IPS-18c (cell line): ENCODE results near the gene IL17A.

Experiments
- H3K4me3 ChIP-seq: 2 replicates; pipeline ENCODE4 v1.7.0; 2013; ENCODE audit warnings: low read depth, mild to moderate bottlenecking, low read length, moderate library complexity; ENCODE audit not compliant: insufficient read depth
- H3K9me3 ChIP-seq: one replicate; pipeline ENCODE4 v1.6.1; 2013; ENCODE audit warnings: mild to moderate bottlenecking, low read length, moderate library complexity; ENCODE audit not compliant: control insufficient read depth, insufficient read depth

The IL17A gene

DNA sequence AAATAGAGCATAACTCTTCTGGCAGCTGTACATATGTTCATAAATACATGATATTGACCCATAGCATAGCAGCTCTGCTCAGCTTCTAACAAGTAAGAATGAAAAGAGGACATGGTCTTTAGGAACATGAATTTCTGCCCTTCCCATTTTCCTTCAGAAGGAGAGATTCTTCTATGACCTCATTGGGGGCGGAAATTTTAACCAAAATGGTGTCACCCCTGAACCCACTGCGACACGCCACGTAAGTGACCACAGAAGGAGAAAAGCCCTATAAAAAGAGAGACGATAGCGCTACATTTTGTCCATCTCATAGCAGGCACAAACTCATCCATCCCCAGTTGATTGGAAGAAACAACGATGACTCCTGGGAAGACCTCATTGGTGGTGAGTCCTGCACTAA is at the start of gene IL17A:
TSS of gene IL17A (plus strand) at position 301 of the 400 bp plus-strand sequence. CDS start at position 358, 57 bp downstream.
- H3K9me3 ChIP-seq, result no peaks in the 10 kb centered on the region
- no peak within 1 kb of the TSS for H3K4me3 ChIP-seq

- H3K9me3 ChIP-seq, result no peaks in the 10 kb centered on the region
Observed at GRCh38 chr6:52136934-52137467, 49.2 kb upstream of the IL17A start.

DNA sequence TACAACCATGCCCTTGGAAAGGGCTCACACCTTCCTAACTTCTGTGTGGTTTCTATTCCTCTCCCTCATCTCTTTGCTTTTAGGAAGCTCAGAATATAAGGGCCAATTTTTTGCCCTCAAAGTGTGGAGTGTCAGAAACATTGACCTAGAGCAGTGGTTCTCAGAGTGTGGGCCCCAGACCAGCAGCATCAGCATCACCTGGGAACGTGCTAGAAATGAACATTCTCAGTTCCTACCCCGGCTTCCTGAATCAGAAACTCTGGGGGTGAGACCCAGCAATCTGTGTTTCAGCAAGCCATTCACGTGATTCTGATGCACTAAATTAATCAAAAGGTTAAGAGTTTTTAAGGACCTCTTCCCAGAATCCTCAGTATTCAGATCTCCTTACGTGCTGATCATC is 47.9 kb upstream of the IL17A start:
- no peak overlapping the region for H3K4me3 ChIP-seq
- no peaks in the 10 kb centered on the region for H3K9me3 ChIP-seq

More at GRCh38 chr6:52136934-52137467, 49.2 kb upstream of the IL17A start:
- no peak overlapping the region for H3K4me3 ChIP-seq

DNA sequence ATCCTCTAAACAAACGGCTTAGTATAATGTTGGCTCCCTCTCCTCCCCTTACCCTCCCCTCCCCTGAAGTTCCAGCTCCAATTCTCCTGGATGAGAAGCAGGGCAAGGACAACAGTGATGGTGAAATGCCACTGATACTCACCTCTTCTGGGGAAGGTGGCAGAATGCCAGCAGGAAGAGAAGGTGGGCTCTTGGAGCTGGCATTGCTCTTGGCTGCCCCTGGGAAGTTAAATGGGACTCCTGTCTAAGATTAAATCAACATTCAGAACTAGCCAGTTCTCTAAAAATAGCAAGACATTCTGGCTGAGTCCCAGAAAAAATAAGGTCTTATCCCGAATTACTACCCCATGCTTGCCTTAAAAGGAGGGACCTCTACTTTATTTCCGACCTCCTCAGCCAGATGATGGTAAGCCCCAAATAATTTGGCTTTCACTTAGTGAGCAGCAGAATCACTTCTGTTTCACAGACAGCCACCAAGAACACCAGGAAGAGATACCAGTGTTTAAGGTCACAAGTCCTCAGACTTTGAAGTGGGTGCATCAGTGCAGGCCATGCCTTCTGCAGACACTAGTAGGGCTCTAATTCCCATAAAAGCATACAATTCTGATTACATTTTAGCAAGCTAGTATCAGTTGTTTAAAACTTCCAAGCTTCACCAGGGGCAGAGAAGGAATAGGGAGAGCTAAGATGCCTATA is 46.0 kb upstream of the IL17A start:
- Histone ChIP-seq H3K4me3 (no peak overlapping the region), H3K9me3 (no peaks in the 10 kb centered on the region)

DNA sequence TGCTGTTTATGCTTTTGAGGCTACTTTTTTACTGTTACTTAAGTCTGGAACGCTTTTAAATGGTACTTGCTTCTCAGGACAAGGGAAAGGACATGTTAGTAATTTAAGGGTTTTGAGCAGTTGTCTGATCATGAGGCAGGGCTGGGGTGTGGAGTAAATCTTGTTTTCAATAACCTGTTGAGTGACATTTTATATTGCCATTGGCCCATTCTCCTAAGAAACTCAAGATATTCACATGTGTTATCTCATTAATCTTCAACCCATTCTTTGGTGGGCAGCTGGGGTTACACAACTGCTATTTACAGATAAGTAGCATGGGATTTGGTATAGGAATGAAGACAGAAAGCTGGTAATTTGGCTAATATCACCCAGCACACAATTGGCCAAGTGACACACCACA is 44.6 kb upstream of the IL17A start:
- H3K4me3 ChIP-seq, result no peak overlapping the region

DNA sequence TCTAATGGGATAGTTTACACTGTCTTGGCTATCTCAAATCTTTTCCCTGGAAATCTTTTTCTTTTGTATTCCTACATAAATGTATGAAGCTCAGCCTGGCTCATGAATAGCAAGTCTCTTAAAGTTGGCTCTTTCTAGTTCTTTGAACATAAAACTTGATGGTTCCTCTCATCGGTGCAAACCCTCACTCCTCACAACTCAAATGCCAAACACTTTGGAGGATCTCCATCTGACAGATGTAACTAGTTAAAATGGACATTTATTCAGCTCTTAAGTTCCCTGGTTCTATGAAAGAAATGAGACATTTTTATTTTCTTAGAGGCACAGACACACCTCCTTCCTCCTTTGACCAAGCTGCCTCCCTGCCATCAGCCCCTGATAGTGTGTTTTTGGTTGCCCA is 43.6 kb upstream of the IL17A start:
- Histone ChIP-seq H3K9me3 (no peaks in the 10 kb centered on the region), H3K4me3 (no peak overlapping the region)

More for the DNA sequence above, 44.6 kb upstream of the IL17A start:
- no peaks in the 10 kb centered on the region for H3K9me3 ChIP-seq

DNA sequence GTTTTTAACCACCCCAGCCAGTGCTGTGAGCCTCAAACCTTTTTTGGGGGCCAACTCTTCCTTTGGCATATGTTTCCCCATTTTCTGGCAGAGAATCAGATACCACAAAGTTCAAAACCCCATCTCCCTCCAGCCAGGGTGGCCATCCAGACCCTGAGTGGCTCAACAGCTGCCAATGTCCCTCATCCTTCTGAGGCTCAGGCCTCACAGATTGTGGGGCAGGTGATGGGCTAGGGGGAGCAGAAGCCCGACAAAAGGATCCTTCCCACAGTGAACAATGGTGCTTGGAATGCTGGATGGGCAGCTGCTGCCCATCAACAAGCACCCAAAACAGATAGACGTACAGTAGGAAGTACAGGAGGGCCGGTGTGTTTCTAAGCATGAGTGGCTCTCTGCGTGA is 42.6 kb upstream of the IL17A start:
- Histone ChIP-seq H3K4me3 (no peak overlapping the region), H3K9me3 (no peaks in the 10 kb centered on the region)

DNA sequence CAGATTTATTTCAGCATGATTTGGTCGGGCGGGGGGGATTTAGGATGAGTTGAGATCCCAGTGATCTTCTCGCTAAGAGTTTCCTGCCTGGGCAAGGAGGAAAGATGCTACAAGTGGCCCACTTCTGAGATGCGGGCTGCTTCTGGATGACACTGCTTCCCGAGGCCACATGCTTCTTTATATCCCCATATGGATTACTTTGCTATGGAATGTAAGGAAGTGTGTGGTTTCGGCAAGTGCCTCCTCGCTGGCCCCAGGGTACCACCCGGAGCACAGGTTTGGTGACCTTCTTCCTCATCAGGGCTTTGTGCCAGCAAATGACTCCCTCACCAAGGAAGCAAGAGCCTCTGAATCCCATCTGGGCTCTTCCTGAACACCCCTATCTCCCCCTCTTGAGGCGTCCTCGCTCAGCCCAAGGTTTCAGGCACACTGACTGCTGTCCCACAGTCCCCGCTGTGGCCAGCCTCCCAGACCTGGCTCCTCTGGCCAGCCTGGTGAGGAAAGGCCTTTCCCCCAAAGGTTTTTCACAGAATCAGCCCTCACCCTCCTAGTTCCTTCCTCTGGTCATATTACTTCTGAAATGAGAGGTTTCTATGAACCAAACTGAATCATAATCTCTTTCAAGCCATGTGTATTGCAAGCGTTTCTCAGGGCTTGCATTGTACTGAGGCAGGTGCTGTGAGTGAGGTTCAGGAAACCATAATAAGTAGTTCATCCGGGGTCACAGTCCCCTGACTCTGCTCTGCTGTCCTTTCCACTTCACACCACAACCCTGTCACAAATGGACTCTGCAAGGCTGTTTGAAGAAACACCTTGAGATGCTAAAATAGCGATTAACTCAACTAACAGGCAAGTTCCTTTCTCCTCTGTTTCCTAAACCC is 41.7 kb upstream of the IL17A start:
- Histone ChIP-seq H3K9me3 (no peaks in the 10 kb centered on the region), H3K4me3 (no peak overlapping the region)

DNA sequence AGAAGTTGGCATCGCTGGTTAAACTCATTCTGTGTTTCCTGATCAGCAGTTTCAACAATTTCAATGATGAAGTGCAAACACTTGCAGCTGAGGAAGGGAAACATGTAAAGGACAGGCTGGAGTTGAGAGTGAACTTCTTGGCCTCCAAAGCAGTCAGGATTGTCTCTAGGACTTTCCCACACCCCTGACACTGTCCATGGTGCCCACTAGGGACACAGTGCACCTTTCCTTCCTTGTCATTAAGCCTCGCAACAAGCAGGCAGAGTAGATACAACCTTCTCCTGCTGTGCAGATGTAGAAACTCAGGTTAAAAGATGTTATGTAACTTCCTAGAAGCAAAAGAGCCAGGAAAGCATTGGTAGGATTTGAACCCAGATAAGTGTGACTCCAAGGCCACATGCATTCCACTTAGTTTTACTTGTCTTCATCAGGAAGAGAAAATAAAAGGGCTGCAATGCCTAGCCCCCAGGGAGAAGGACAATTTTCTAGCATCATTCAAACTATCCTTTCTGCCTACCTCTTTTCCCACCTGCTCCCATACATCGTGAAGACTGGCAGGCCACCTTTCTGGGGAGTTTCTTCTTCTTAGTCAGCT is 39.2 kb upstream of the IL17A start:
- no peaks in the 10 kb centered on the region for H3K9me3 ChIP-seq
- no peak overlapping the region for H3K4me3 ChIP-seq

DNA sequence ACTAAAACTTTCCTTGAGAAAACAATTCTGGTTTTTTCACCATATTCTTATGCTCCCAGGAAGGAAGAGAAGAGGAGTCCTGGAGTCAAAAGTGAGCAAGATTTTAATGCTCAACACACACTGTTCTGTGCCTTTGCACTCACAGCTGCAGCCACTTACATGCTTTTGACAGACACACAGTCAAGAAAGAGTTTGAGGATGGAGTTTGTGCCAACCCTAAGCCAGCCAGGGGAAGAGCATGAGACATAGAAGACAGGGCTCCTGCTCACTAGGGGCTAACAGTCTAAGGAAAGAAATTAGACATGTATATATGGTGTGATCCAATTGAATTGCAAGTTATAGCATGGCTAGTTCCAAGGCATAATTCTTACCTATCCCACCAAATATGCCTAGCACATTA is 37.1 kb upstream of the IL17A start:
- H3K9me3 ChIP-seq, result no peaks in the 10 kb centered on the region
- no peak overlapping the region for H3K4me3 ChIP-seq

DNA sequence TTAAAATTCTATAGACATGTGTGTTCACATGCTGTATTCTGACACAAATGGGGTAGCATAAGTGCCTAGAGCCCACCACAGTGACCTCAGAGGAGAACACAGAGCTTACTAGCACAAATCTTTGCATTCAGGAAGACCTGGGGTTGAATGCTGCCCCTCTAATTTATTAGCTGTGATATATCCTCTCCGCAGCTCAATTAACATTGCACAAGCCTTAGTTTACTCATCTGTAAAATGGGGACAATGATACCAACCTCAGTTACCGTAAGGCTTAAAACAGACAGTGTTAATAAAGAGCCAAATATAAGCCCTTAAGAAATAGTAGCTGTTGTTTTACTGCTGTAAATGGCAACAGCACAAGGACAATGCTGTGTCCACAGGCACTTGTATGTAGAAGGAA is 36.2 kb upstream of the IL17A start:
- no peaks in the 10 kb centered on the region for H3K9me3 ChIP-seq
- H3K4me3 ChIP-seq, result no peak overlapping the region

GRCh38 chr6:52152070-52152423 is 34.1 kb upstream of the IL17A start:
- Histone ChIP-seq H3K4me3 (no peak overlapping the region), H3K9me3 (no peaks in the 10 kb centered on the region)

DNA sequence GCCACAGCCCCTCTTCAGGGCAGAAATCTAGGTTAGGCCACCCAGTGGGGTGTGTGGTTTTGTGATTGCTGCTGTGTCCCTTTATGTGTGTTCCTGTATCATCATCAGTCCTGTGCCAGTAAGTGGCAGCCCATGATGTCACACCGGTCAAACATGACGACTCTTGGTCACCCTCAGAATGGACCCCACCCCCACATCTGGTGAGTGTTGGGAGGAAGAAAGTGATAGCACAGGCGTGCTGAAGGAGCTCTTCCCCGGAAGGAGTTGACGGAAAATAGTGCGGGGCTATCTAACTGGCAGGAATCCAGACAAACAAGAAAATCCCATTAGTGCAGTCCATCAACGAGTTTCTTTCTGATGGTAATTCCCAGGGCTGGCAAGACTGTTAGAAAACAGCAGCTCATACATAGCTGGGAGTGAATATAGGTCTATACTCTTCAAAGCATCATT is 33.4 kb upstream of the IL17A start:
- H3K9me3 ChIP-seq, result no peaks in the 10 kb centered on the region

GRCh38 chr6:52154381-52154780 is 31.8 kb upstream of the IL17A start:
- no peak overlapping the region for H3K4me3 ChIP-seq

More for the DNA sequence above, 33.4 kb upstream of the IL17A start:
- no peak overlapping the region for H3K4me3 ChIP-seq

GRCh38 chr6:52155791-52156576 is 30.2 kb upstream of the IL17A start:
- H3K9me3 ChIP-seq, result no peaks in the 10 kb centered on the region
- no peak overlapping the region for H3K4me3 ChIP-seq

More at GRCh38 chr6:52154381-52154780, 31.8 kb upstream of the IL17A start:
- no peaks in the 10 kb centered on the region for H3K9me3 ChIP-seq

DNA sequence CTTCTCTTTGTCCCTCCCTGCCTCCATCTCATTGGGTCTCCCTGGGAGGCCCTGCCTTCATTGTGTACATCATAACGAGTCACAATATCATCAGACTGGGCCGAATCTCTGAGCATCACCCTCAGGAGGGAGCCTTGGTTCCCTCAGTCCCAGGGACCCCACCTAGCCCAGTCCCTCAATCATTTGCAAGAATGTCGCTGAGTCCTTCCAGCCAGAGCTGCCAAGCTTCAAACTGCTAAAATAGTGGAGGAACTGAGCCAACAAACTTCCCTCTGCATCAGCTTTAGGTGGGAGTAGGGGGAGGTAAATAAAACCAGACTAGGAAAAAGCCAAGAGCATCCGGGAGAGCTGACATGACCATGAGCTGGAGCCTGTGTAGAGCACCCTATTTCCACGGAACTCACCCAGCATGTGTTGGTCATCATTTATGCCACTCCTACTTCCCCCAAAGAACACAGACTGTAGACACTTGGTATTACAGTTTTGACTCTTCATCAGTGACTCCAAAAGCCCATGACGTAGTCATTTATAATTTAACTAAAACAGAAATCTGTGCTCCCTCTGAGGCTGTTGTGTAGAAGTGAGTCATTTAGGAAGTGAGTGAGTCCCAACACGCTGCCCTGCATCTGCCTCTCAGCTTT is 28.8 kb upstream of the IL17A start:
- H3K9me3 ChIP-seq, result no peaks in the 10 kb centered on the region
- H3K4me3 ChIP-seq, result no peak overlapping the region
